Heart right ventricle (tissue), 16 donors: ENCODE data around the gene DST. TPM values are rescaled to one million over a fixed set of nuclear protein-coding genes. Genes with fewer than 3 reads are reported as not detected.

Experiments
- ATAC-seq, 8 donors: fragments of 200-7000 bp; cut with Tn5 transposase; one replicate each; pipeline ENCODE4 v1.9.1; 2020; ENCODE audit warnings: mild to moderate bottlenecking in 8 of 8, moderate library complexity in 8 of 8, moderate number of reproducible peaks in 1 of 8
- DNase-seq, 2 donors: peaks; one replicate each; pipeline ENCODE4 v3.0.0-alpha.2; 2020
- H3K27ac ChIP-seq, 10 donors: fragments of 200-600 bp; sonication (generic) in 2 of 10; one replicate each; pipeline versions ENCODE4 v1.5.0 to v1.8.0; 2020 to 2022; ENCODE audit warnings: mild to moderate bottlenecking in 3 of 10
- H3K27me3 ChIP-seq, 7 donors: fragments of 200-600 bp; one replicate each; pipeline ENCODE4 v1.8.0; 2021 to 2022; ENCODE audit warnings: mild to moderate bottlenecking in 2 of 7
- H3K36me3 ChIP-seq, 9 donors: fragments of 200-600 bp; sonication (generic) in 1 of 9; one replicate each; pipeline versions ENCODE4 v1.5.0 to v1.8.0; 2020 to 2022; ENCODE audit warnings: mild to moderate bottlenecking in 2 of 9
- H3K4me1 ChIP-seq, 9 donors: fragments of 200-600 bp; sonication (generic) in 1 of 9; one replicate each; pipeline versions ENCODE4 v1.5.0 to v1.8.0; 2020 to 2022; ENCODE audit warnings: mild to moderate bottlenecking in 4 of 9
- H3K4me3 ChIP-seq, 10 donors: fragments of 200-600 bp; sonication (generic) in 2 of 10; one replicate each; pipeline versions ENCODE4 v1.5.0 to v1.8.0; 2020 to 2022; ENCODE audit warnings: mild to moderate bottlenecking in 7 of 10, moderate library complexity in 2 of 10
- H3K9me3 ChIP-seq, 11 donors: fragments of 200-600 bp in 10 of 11; sonication (generic) in 2 of 11; one replicate each; pipeline versions ENCODE4 v1.5.0 to v1.8.0; 2013 to 2022; ENCODE audit warnings: mild to moderate bottlenecking in 2 of 11, control low read depth in 1 of 11, moderate library complexity in 1 of 11
- CTCF ChIP-seq, 9 donors: fragments of 200-600 bp; sonication (generic) in 2 of 9; IDR thresholded peaks; one replicate each; pipeline versions ENCODE4 v1.5.0 to v1.8.0; 2021 to 2022; ENCODE audit warnings: antibody characterized with exemption in 9 of 9, mild to moderate bottlenecking in 5 of 9, moderate library complexity in 1 of 9
- WGBS, 2 donors: extraction: QIAGEN DNeasy Blood & Tissue Kit; methylation state at CpG; one replicate each; pipeline ENCODE4 v1.1.7; 2013; ENCODE audit warnings: inconsistent platforms in 1 of 2; 5-methylcytosine and 5-hydroxymethylcytosine counted together
- intact Hi-C, 10 donors: fragments of 100-400 bp; cut with DNase I; formaldehyde crosslinking; loops; one replicate each; pipeline versions ENCODE4 v1.11.1 to v1.14.2; 2022
- polyA plus RNA-seq, 2 donors: library from polyadenylated mRNA; stranded (reverse); fragments of 200-250 nt; gene quantifications; one replicate each; pipeline ENCODE4 v1.2.3, GENCODE V29; 2013
- total RNA-seq, 10 donors: library from RNA; stranded (reverse); fragmentation: NEBNext Ultra II Directional in 3 of 10; extraction: Animal tissue kit (Norgen Biotek cat#: 25700) in 3 of 10; gene quantifications; one replicate each; pipeline versions ENCODE4 v1.2.1 to v1.2.4, GENCODE V29; 2021 to 2023
- donor health status: Arrhythmogenic right ventricular cardiomyopathy.
- donor health status: ischemic (EF 13 %, LVEDD 7.1; RV severe dilation, severe dysfunction).
- donor health status: healthy with polysubstance abuse.
- donor health status: DM: no; HTN: yes; CAD: no.
- donor health status: DM: no; HTN: no; CAD: no.
- donor health status: ischemic (EF 25% LVEDD 6.9; RV normal size, moderate dysfunction).
- donor health status: ischemic (EF 25% LVEDD 5.7; RV mildly dilated, moderate dysfunction).
- donor health status: healthy.
- donor health status: DM: yes; HTN: yes; CAD: no.
- donor health status: Ischemic cardiomyopathy.
- donor health status: ischemic (EF 35%, LVEDD 5.7; RV mildly dilated, moderate dysfunction).
- donor health status: nonischemic (EF 11% LVEDD 7.7; RV severe dilation, severe dysfunction).
- donor health status: DM: yes; HTN: yes; CAD: no.
- donor health status: PGD.
- donor health status: ischemic (EF 29% LVEDD 5.4; RV normal size, mild dysfunction).
- donor health status: nonischemic (EF 23%, LVEDD 6.1; RV moderate dilation, normal function).

The DST gene
- total and polyA plus RNA-seq, 12 donors: 103 to 619 (median 433) TPM

- DNase-seq (no peak), ATAC-seq (no peak)
- H3K36me3 ChIP-seq: peaks cover 0 to 100% (median 59%) of the 10 kb centered on the region in 9 donors
- peaks cover 0 to 14% (median 0%) of the 10 kb centered on the region in 9 donors for H3K4me1 ChIP-seq
- TF ChIP-seq CTCF (IDR thresholded peaks at IDR 0.05): no peak
- no peak overlapping the region for H3K27ac ChIP-seq
- H3K27me3 ChIP-seq: no peaks in the 10 kb centered on the region
- H3K9me3 ChIP-seq: no peaks in the 10 kb centered on the region
- no peak overlapping the region for H3K4me3 ChIP-seq
- intact Hi-C loops: no loop called here
- 92 to 94% methylated on average over 5 of the region's 5 CpGs for WGBS, 2 donors
Measured at GRCh38 chr6:56624046-56624727, 18.5 kb downstream of the DST start.

DNA sequence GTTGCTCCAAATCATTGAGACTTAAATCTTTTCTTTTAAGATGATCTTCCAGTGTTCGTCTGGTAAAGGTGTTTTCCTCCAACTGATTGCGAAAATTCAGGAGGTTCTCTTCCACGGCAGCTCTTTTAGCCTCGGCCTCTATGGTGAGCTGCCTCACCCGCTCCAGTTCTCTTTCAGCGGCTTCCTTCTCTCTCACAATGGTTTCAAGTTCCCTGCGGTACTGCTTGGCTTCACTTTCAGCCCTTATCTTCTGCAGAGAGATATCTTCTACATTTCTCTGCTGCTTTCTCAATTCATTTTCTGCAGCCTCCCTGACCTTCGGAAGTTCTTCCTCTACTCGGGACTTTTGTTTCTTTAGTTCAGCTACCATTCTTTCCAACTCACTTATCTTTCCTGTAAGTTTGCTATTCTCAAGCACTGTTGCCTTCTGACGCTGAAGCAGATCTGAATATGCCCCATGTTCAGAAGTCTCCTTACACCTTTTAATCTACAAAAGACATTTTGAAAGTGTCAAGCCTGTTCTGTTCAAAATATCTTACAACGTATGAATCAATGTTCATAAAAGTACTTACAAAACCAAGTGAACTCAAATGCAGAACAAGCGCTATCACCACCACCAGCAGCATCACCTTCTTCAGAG lies 22.3 kb downstream of the DST start:
- Histone ChIP-seq H3K36me3 (peaks cover 0 to 99% (median 39%) of the 10 kb centered on the region in 9 donors), H3K4me1 (peaks cover 0 to 14% (median 0%) of the 10 kb centered on the region in 9 donors), H3K27ac (peak overlapping the region in 2 of 10 donors; percentile 11 to 37), H3K9me3 (no peaks in the 10 kb centered on the region), H3K4me3 (no peak overlapping the region), H3K27me3 (no peaks in the 10 kb centered on the region)
- DNase-seq (peak in 1 of 2 donors; percentile 9), ATAC-seq (peak in 6 of 8 donors; percentile 55 to 71 (median 64))
- intact Hi-C loops: no loop called here
- no peak for TF ChIP-seq CTCF (IDR thresholded peaks at IDR 0.05)
- WGBS, 2 donors: 47 to 52% methylated on average over 12 of the region's 12 CpGs

GRCh38 chr6:56618050-56618449 lies 24.6 kb downstream of the DST start:
- H3K27ac ChIP-seq: no peak overlapping the region
- H3K4me1 ChIP-seq: peaks cover 0 to 14% (median 0%) of the 10 kb centered on the region in 9 donors
- ATAC-seq (peak in 1 of 8 donors; percentile 30), DNase-seq (no peak)
- peaks cover 0 to 98% (median 28%) of the 10 kb centered on the region in 9 donors for H3K36me3 ChIP-seq
- no peak for TF ChIP-seq CTCF (IDR thresholded peaks at IDR 0.05)
- intact Hi-C loops: no loop called here
- H3K9me3 ChIP-seq: no peaks in the 10 kb centered on the region
- no peak overlapping the region for H3K4me3 ChIP-seq
- H3K27me3 ChIP-seq: no peaks in the 10 kb centered on the region
- WGBS, 2 donors: 69 to 76% methylated on average over 3 of the region's 3 CpGs

GRCh38 chr6:56616967-56617366 lies 25.7 kb downstream of the DST start:
- DNase-seq (no peak), ATAC-seq (no peak)
- no peak overlapping the region for H3K4me3 ChIP-seq
- no peak overlapping the region for H3K27ac ChIP-seq
- peaks cover 0 to 14% (median 0%) of the 10 kb centered on the region in 9 donors for H3K4me1 ChIP-seq
- WGBS, 2 donors: 97 to 99% methylated on average over 5 of the region's 5 CpGs
- no peaks in the 10 kb centered on the region for H3K27me3 ChIP-seq
- intact Hi-C loops: no loop called here
- no peak for TF ChIP-seq CTCF (IDR thresholded peaks at IDR 0.05)
- H3K9me3 ChIP-seq: no peaks in the 10 kb centered on the region
- H3K36me3 ChIP-seq: peaks cover 0 to 97% (median 26%) of the 10 kb centered on the region in 9 donors
